ENCODE measurements around the gene MAD1L1. TPM values are rescaled to one million over a fixed set of nuclear protein-coding genes. Genes with fewer than 3 reads are reported as not detected.
"Not testable (repeated sequence)": the region's sequence is repeated elsewhere in the genome, so short reads cannot be mapped to it uniquely, and the experiment has no call there.

MAD1L1 gene
- total and polyA plus RNA-seq, 2 donors = 23.1 to 27.4 TPM

GRCh38 chr7:1978656-1979590 is 253.8 kb downstream of the MAD1L1 start:
- Histone ChIP-seq H3K36me3 (ENCODE audit: insufficient read depth) (no peaks in the 10 kb centered on the region), H3K4me1 (ENCODE audit: insufficient read depth) (no peaks in the 10 kb centered on the region), H3K4me3 (ENCODE audit: low read depth, low read length) (no peak overlapping the region), H3K27ac (ENCODE audit: low read depth) (no peak overlapping the region)
- 97% methylated on average over 31 of the region's 31 CpGs for WGBS
- DNase-seq (ENCODE audit: extremely low spot score) = no peak

- Histone ChIP-seq H3K4me3 (ENCODE audit: low read depth, low read length) (no peak overlapping the region), H3K36me3 (ENCODE audit: insufficient read depth) (no peaks in the 10 kb centered on the region), H3K4me1 (ENCODE audit: insufficient read depth) (no peaks in the 10 kb centered on the region), H3K27ac (ENCODE audit: low read depth) (no peak overlapping the region)
- WGBS = 96% methylated on average over 15 of the region's 15 CpGs
- no peak for DNase-seq (ENCODE audit: extremely low spot score)
These were observed 254.8 kb downstream of the MAD1L1 start for GRCh38 chr7:1977876-1978441.

- H3K4me1 ChIP-seq (ENCODE audit: insufficient read depth) = no peaks in the 10 kb centered on the region
- H3K4me3 ChIP-seq (ENCODE audit: low read depth, low read length) = no peak overlapping the region
- no peaks in the 10 kb centered on the region for H3K36me3 ChIP-seq (ENCODE audit: insufficient read depth)
- WGBS = 94% methylated on average over 44 of the region's 44 CpGs
- DNase-seq (ENCODE audit: extremely low spot score) = no peak
- H3K27ac ChIP-seq (ENCODE audit: low read depth) = no peak overlapping the region
These were observed 255.5 kb downstream of the MAD1L1 start for GRCh38 chr7:1977059-1977875.

GRCh38 chr7:1976521-1976920 is 256.2 kb downstream of the MAD1L1 start:
- not testable (repeated sequence) for H3K36me3 ChIP-seq (ENCODE audit: insufficient read depth); H3K4me1 ChIP-seq (ENCODE audit: insufficient read depth); H3K4me3 ChIP-seq (ENCODE audit: low read depth, low read length); DNase-seq (ENCODE audit: extremely low spot score); H3K27ac ChIP-seq (ENCODE audit: low read depth)
- 93% methylated on average over 8 of the region's 8 CpGs for WGBS

- Histone ChIP-seq H3K27ac (ENCODE audit: low read depth) (no peak overlapping the region), H3K4me3 (ENCODE audit: low read depth, low read length) (no peak overlapping the region), H3K36me3 (ENCODE audit: insufficient read depth) (no peaks in the 10 kb centered on the region), H3K4me1 (ENCODE audit: insufficient read depth) (no peaks in the 10 kb centered on the region)
- no peak for DNase-seq (ENCODE audit: extremely low spot score)
- WGBS = 96% methylated on average over 12 of the region's 12 CpGs
These were observed 257.2 kb downstream of the MAD1L1 start for GRCh38 chr7:1975581-1975980.

GRCh38 chr7:1975179-1975578 is 257.6 kb downstream of the MAD1L1 start:
- Histone ChIP-seq H3K27ac (ENCODE audit: low read depth) (no peak overlapping the region), H3K4me3 (ENCODE audit: low read depth, low read length) (no peak overlapping the region), H3K4me1 (ENCODE audit: insufficient read depth) (no peaks in the 10 kb centered on the region), H3K36me3 (ENCODE audit: insufficient read depth) (no peaks in the 10 kb centered on the region)
- WGBS = 93% methylated on average over 7 of the region's 7 CpGs
- DNase-seq (ENCODE audit: extremely low spot score) = no peak

- no peaks in the 10 kb centered on the region for H3K36me3 ChIP-seq (ENCODE audit: insufficient read depth)
- 85% methylated on average over 19 of the region's 19 CpGs for WGBS
- no peak for DNase-seq (ENCODE audit: extremely low spot score)
These were observed 258.2 kb downstream of the MAD1L1 start for GRCh38 chr7:1974290-1975101.

GRCh38 chr7:1973321-1974251 is 259.2 kb downstream of the MAD1L1 start:
- DNase-seq (ENCODE audit: extremely low spot score) = no peak
- WGBS = 92% methylated on average over 33 of the region's 33 CpGs

More at GRCh38 chr7:1974290-1975101, 258.2 kb downstream of the MAD1L1 start:
- Histone ChIP-seq H3K27ac (ENCODE audit: low read depth) (no peak overlapping the region), H3K4me1 (ENCODE audit: insufficient read depth) (no peaks in the 10 kb centered on the region), H3K4me3 (ENCODE audit: low read depth, low read length) (no peak overlapping the region)

GRCh38 chr7:1972744-1973143 is 260.0 kb downstream of the MAD1L1 start:
- Histone ChIP-seq H3K36me3 (ENCODE audit: insufficient read depth) (no peaks in the 10 kb centered on the region), H3K4me3 (ENCODE audit: low read depth, low read length) (no peak overlapping the region), H3K4me1 (ENCODE audit: insufficient read depth) (no peaks in the 10 kb centered on the region), H3K27ac (ENCODE audit: low read depth) (no peak overlapping the region)
- DNase-seq (ENCODE audit: extremely low spot score) = no peak
- 77% methylated on average over 9 of the region's 9 CpGs for WGBS

More at GRCh38 chr7:1973321-1974251, 259.2 kb downstream of the MAD1L1 start:
- no peak overlapping the region for H3K27ac ChIP-seq (ENCODE audit: low read depth)
- H3K4me1 ChIP-seq (ENCODE audit: insufficient read depth) = no peaks in the 10 kb centered on the region
- no peaks in the 10 kb centered on the region for H3K36me3 ChIP-seq (ENCODE audit: insufficient read depth)
- H3K4me3 ChIP-seq (ENCODE audit: low read depth, low read length) = no peak overlapping the region

GRCh38 chr7:1971946-1972654 is 260.6 kb downstream of the MAD1L1 start:
- no peaks in the 10 kb centered on the region for H3K36me3 ChIP-seq (ENCODE audit: insufficient read depth)
- H3K27ac ChIP-seq (ENCODE audit: low read depth) = no peak overlapping the region
- 96% methylated on average over 15 of the region's 15 CpGs for WGBS
- no peak for DNase-seq (ENCODE audit: extremely low spot score)
- H3K4me3 ChIP-seq (ENCODE audit: low read depth, low read length) = no peak overlapping the region
- H3K4me1 ChIP-seq (ENCODE audit: insufficient read depth) = no peaks in the 10 kb centered on the region

- WGBS = 97% methylated on average over 19 of the region's 19 CpGs
- Histone ChIP-seq H3K4me1 (ENCODE audit: insufficient read depth) (no peaks in the 10 kb centered on the region), H3K36me3 (ENCODE audit: insufficient read depth) (no peaks in the 10 kb centered on the region), H3K4me3 (ENCODE audit: low read depth, low read length) (no peak overlapping the region), H3K27ac (ENCODE audit: low read depth) (no peak overlapping the region)
- no peak for DNase-seq (ENCODE audit: extremely low spot score)
These were observed 261.9 kb downstream of the MAD1L1 start for GRCh38 chr7:1970895-1971294.

GRCh38 chr7:1970285-1970660 is 262.5 kb downstream of the MAD1L1 start:
- not testable (repeated sequence) for H3K4me1 ChIP-seq (ENCODE audit: insufficient read depth); H3K36me3 ChIP-seq (ENCODE audit: insufficient read depth); H3K27ac ChIP-seq (ENCODE audit: low read depth); DNase-seq (ENCODE audit: extremely low spot score); H3K4me3 ChIP-seq (ENCODE audit: low read depth, low read length)
- WGBS = 98% methylated on average over 10 of the region's 10 CpGs

All from urinary bladder (tissue), 4 donors.